Mononuclear cell (primary cell): Measurements from ENCODE around the gene EWSR1. TPM values are rescaled to one million over a fixed set of nuclear protein-coding genes. Genes with fewer than 3 reads are reported as not detected.

Source experiments
- H3K27me3 ChIP-seq: 2 replicates; pipeline ENCODE4 v1.6.0; 2011; ENCODE audit warnings: low read length, control low read depth; ENCODE audit not compliant: insufficient read depth
- H3K4me1 ChIP-seq: 2 replicates; pipeline ENCODE4 v1.5.1; 2011; ENCODE audit warnings: mild to moderate bottlenecking, low read length, control low read depth; ENCODE audit not compliant: insufficient read depth
- H3K4me3 ChIP-seq: 2 replicates; pipeline ENCODE4 v1.5.1; 2011; ENCODE audit warnings: mild to moderate bottlenecking, low read length, moderate library complexity
- H3K9me3 ChIP-seq: 2 replicates; pipeline ENCODE4 v1.5.1; 2011; ENCODE audit warnings: low read depth, mild to moderate bottlenecking, control low read depth, low read length
- total RNA-seq: library from RNA; depleted of rRNA; stranded (reverse); fragments of >200 nt; gene quantifications from one replicate; pipeline ENCODE4 v1.2.3, GENCODE V29; 2012

Gene EWSR1
- total RNA-seq, 1 donor = 204 TPM

- peaks cover 32% of the 10 kb centered on the region for H3K27me3 ChIP-seq
- no peaks in the 10 kb centered on the region for H3K9me3 ChIP-seq
- no peak overlapping the region for H3K4me3 ChIP-seq
- peaks cover 26% of the 10 kb centered on the region for H3K4me1 ChIP-seq
Observed at GRCh38 chr22:29313126-29313575, 45.1 kb downstream of the EWSR1 start.

DNA sequence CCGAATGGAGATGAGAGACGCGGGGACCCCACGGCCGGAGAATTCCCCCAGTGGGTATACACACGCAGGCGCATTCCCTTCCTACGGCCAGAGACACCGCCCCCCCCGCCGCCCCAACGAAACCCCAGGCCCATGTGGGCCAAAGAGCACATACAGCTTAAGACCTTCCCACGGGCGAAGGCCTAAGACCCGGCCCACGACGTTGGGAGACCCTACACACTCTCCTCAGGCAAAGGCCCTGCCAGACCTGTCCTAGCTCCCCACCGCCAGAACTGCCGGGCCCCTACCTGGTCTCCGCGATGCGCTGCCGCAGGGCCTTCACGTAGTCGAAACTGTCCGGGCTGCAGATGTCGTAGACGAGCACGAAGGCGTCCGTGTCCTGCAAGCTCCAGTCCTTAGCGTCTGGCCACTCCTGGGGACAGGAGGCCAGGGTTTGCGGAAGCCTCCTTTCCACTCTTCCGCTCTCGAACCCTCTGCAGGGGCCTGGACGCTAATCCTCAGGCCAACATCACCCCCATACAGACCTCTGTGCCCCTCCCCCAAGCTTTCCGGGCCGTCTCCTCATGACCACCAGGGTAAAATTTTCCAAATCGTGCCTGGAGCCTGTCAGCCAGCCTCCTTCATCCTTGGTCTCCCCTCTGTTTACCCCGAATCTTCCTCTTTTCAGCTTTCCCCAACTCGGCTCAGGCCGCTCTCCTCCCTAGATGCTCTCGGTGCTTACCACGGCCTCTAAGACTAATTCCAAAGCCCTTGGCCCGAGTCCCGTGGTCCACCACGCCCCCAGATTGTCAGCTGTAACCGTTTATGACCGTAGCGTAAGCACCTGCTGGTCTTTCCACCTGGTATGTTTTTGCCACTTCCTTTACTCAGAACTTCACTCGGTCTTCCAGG lies 45.8 kb downstream of the EWSR1 start:
- H3K9me3 ChIP-seq = no peaks in the 10 kb centered on the region
- peaks cover 26% of the 10 kb centered on the region for H3K4me1 ChIP-seq
- no peak overlapping the region for H3K4me3 ChIP-seq
- peaks cover 32% of the 10 kb centered on the region for H3K27me3 ChIP-seq

GRCh38 chr22:29314537-29315285 lies 46.6 kb downstream of the EWSR1 start:
- peaks cover 32% of the 10 kb centered on the region for H3K27me3 ChIP-seq
- peaks cover 26% of the 10 kb centered on the region for H3K4me1 ChIP-seq
- H3K4me3 ChIP-seq = no peak overlapping the region
- H3K9me3 ChIP-seq = no peaks in the 10 kb centered on the region

DNA sequence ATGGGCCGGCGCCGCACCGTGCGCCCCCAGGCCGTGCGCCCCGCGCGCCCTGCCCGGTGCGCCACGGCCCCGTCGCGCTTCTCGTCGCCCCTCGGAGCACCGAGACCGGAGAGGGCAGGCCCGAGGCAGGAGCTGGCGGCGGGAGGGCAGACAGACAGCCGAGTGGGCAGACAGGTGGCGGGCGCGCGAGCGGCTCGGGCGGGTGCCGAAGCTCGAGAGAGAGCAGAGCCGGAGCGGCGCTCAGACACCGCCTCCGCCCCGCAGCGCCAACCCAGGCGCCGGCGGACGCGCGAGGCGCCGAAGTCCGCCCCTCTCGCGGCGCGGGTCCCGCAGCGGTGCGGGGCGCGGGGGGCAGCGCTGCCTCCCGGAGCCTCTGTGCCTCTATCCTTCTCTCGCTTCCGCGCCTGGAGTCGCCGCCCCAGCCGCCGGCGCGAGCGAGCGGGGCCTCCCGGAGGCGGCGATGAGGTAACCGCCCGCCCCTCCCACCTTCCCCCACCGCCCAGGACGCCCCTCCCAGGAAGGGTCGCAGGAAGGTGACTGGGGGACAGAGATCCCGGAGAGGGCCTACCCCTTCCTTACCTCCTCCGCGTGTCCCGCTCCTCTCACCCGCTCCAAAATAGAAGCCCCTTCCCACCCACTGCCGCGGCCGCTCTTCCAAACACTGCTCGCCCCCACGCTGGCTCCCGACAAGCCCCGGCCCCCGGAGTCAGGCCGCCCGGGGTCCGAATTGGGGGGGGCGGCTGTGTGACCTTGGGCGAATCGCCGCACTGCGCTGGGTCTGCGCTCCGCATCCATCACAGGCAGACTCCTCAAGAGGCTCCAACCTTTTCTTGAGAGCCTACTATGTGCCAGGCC lies 47.4 kb downstream of the EWSR1 start, which contains the start of gene RASL10A:
Gene RASL10A, minus strand, starts transcription at position 412 of the 855 bp plus-strand sequence. CDS start 451 bp downstream, outside the sequence.
- Histone ChIP-seq H3K4me1 (peaks cover 22% of the 10 kb centered on the region), H3K9me3 (no peaks in the 10 kb centered on the region), H3K4me3 (no peak within 1 kb of the TSS), H3K27me3 (peaks cover 32% of the 10 kb centered on the region)

DNA sequence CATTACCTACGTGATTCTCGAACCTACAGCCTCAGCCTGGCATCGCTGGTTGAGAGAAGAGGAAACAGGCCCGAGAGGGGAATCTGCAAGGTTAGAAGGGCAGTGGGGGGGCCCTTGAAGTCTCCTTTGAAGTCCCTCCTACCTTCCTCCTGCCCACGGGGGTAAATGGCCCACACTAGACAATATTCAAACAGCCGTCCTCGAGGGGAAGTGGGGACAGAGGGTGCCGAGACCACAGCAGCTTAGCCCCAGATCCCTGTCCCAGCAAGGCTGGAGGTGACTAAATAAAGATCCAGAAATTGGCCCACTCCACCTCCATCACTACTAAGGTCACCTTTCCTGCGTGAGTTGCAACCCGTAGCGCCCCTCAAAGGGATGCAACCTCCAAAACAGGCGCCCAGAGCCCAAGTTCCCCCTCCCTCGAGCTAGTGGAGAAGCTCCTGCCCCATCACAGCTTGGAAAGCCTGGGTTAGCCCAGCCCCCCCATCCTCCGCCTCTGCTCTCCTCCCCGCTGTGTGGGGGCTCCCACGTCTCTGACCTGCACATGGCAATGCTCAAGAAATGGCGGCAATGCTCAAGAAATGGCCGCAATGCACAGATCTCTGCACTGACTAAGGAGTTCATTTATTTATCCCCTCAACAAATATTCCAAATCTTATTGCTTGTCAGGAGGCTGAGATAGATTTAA lies 48.2 kb downstream of the EWSR1 start:
- Histone ChIP-seq H3K4me3 (no peak overlapping the region), H3K4me1 (peaks cover 16% of the 10 kb centered on the region), H3K9me3 (no peaks in the 10 kb centered on the region), H3K27me3 (peaks cover 32% of the 10 kb centered on the region)

GRCh38 chr22:29317827-29318454 lies 49.9 kb downstream of the EWSR1 start:
- Histone ChIP-seq H3K9me3 (no peaks in the 10 kb centered on the region), H3K4me1 (peaks cover 16% of the 10 kb centered on the region), H3K4me3 (no peak overlapping the region), H3K27me3 (peaks cover 29% of the 10 kb centered on the region)

DNA sequence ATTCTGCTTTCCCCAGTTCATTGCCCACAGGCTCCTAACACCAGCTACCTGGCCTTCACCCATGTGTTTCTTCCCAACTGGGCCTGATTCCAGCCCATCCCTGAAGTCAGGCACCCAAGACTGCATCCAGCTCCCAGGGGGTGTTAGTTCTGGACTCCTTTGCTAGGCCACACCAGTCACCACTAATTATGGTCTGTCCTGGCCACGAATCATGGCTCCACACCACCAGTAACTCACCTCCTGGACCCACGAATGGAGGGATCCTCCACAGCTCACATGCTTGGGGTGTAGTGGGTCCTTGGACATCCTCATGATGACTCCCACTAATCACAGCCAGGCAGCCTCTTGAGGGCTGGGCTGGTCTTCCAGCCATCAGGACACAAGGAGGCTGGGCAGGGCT lies 51.0 kb downstream of the EWSR1 start:
- Histone ChIP-seq H3K27me3 (peaks cover 18% of the 10 kb centered on the region), H3K4me3 (no peak overlapping the region)

DNA sequence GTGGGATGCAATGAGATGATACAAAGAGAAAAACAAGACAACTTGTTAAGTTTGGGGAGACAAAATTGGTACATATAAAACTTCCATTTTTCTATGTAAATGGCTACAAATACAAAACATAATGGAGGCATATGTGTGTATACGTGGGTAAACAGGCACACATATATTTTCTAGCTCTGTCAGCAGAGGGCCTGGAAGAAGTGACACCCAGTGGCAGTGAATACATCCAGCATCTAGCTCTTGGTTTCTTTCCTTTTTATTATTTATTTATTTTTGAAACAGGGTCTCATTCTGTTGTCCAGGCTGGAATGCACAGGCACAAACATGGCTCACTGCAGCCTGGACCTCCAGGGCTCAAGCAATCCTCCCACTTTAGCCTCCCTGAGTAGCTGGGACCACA lies 52.5 kb downstream of the EWSR1 start:
- Histone ChIP-seq H3K9me3 (no peaks in the 10 kb centered on the region), H3K27me3 (peaks cover 9% of the 10 kb centered on the region), H3K4me1 (peaks cover 3% of the 10 kb centered on the region), H3K4me3 (no peak overlapping the region)

More for the DNA sequence above, 51.0 kb downstream of the EWSR1 start:
- Histone ChIP-seq H3K4me1 (peaks cover 12% of the 10 kb centered on the region), H3K9me3 (no peaks in the 10 kb centered on the region)

GRCh38 chr22:29323641-29324040 lies 55.6 kb downstream of the EWSR1 start:
- H3K9me3 ChIP-seq = no peaks in the 10 kb centered on the region
- H3K27me3 ChIP-seq = no peaks in the 10 kb centered on the region
- H3K4me3 ChIP-seq = no peak overlapping the region
- H3K4me1 ChIP-seq = no peaks in the 10 kb centered on the region

DNA sequence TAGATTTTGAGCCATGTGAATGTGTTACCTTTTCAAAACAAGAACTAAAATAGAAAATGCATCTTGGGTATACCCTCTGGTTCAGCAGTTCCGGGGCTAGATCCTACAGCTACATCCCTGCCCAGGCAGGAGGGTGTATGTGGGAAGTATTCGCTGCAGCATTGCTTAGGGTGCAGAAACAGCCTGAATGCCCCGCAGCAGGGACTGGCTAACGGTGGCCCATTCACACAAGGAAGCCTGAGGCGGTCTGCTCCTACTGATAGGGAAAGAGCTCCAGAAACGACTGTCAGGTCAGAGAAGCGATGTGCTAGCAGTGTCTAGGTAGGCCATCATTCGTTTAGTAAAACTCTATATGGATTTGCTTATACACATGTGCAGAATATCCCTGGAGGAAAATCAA lies 57.3 kb downstream of the EWSR1 start:
- Histone ChIP-seq H3K9me3 (no peaks in the 10 kb centered on the region), H3K4me3 (no peak overlapping the region), H3K4me1 (no peaks in the 10 kb centered on the region), H3K27me3 (no peaks in the 10 kb centered on the region)

DNA sequence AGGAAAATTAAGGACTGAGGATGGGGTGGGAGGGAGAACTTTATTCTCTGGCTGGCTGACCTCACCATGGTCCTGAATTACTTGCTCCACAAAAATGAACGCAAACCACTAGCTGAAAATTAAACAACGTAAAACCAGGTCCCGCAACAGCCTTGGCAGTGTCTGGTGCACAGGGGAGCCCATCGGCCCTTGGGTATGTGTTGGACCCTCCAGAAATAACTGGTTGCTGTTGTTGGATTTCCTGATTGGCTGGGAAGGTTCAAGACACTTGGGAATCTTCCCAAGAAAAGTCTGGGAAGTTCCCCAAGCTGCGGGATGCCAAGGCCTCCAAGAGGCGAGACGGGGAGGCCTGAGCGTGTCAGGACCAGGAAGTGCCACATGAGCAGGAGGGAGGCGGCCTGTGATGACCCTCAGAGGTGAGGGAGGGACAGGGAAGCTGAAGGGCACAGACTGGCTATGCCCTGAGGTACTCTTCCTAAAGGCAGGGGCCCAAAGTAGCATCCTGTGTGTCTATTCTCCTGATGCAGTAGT lies 57.8 kb downstream of the EWSR1 start:
- H3K4me1 ChIP-seq = no peaks in the 10 kb centered on the region
- no peaks in the 10 kb centered on the region for H3K9me3 ChIP-seq
- H3K27me3 ChIP-seq = no peaks in the 10 kb centered on the region
- H3K4me3 ChIP-seq = no peak overlapping the region

- Histone ChIP-seq H3K4me3 (no peak overlapping the region), H3K27me3 (no peaks in the 10 kb centered on the region), H3K4me1 (no peaks in the 10 kb centered on the region), H3K9me3 (no peaks in the 10 kb centered on the region)
Observed at GRCh38 chr22:29326481-29326880, 58.4 kb downstream of the EWSR1 start.

- H3K9me3 ChIP-seq = no peaks in the 10 kb centered on the region
- no peaks in the 10 kb centered on the region for H3K4me1 ChIP-seq
Observed at GRCh38 chr22:29327089-29327764, 59.2 kb downstream of the EWSR1 start.

More at GRCh38 chr22:29327089-29327764, 59.2 kb downstream of the EWSR1 start:
- Histone ChIP-seq H3K27me3 (no peaks in the 10 kb centered on the region), H3K4me3 (no peak overlapping the region)
